Measurements from ENCODE around the gene FAM53C.
"Not testable (repeated sequence)": the region's sequence is repeated elsewhere in the genome, so short reads cannot be mapped to it uniquely, and the experiment has no call there.

Gene FAM53C

GRCh38 chr5:138337685-138338410 lies at the start of gene FAM53C:
TSS of gene FAM53C (plus strand) at chr5:138338266. CDS start at chr5:138341336, 3,070 bp downstream.
- peak; percentile 71 to 99 (median 96) for DNase-seq

GRCh38 chr5:138289296-138289695 lies 48.8 kb upstream of the FAM53C start:
- peak in 1 of 14 donors; percentile 94 for DNase-seq

- peak in 1 of 14 donors; percentile 53 for DNase-seq
Observed at GRCh38 chr5:138303372-138303771, 34.7 kb upstream of the FAM53C start.

GRCh38 chr5:138305797-138306196 lies 32.3 kb upstream of the FAM53C start:
- peak in 3 of 14 donors; percentile 3 to 90 (median 20) for DNase-seq

- no peak for DNase-seq
Observed at GRCh38 chr5:138315751-138316278, 22.3 kb upstream of the FAM53C start.

- no peak for DNase-seq
Observed at GRCh38 chr5:138316355-138316754, 21.7 kb upstream of the FAM53C start.

GRCh38 chr5:138318211-138318610 lies 19.9 kb upstream of the FAM53C start:
- DNase-seq: not testable (repeated sequence)

- no peak for DNase-seq
Observed at GRCh38 chr5:138330813-138331448, 7.1 kb upstream of the FAM53C start.

GRCh38 chr5:138331449-138332368 lies 6.4 kb upstream of the FAM53C start, which contains the start of gene CDC25C:
TSS of gene CDC25C (minus strand) at chr5:138331804. CDS start at chr5:138331180, 624 bp downstream.
- peak; percentile 47 to 98 (median 91) for DNase-seq

- no peak for DNase-seq
Observed at GRCh38 chr5:138334867-138335447, 3.1 kb upstream of the FAM53C start.

- DNase-seq: peak in 2 of 14 donors; percentile 90 to 92
Observed at GRCh38 chr5:138336952-138337684, 948 bp upstream of the FAM53C start.

GRCh38 chr5:138338411-138339090 lies 485 bp downstream of the FAM53C start:
- DNase-seq: peak in 5 of 14 donors; percentile 24 to 57 (median 48)

- DNase-seq: peak in 4 of 14 donors; percentile 24 to 50 (median 30)
Observed at GRCh38 chr5:138339091-138339456, 1.0 kb downstream of the FAM53C start.

GRCh38 chr5:138339464-138339863 lies 1.4 kb downstream of the FAM53C start:
- DNase-seq: peak in 1 of 14 donors; percentile 50

- DNase-seq: no peak
Observed at GRCh38 chr5:138340008-138340407, 1.9 kb downstream of the FAM53C start.

- DNase-seq: no peak
Observed at GRCh38 chr5:138344887-138345622, 7.0 kb downstream of the FAM53C start.

GRCh38 chr5:138346889-138347288 lies 8.8 kb downstream of the FAM53C start:
- DNase-seq: no peak

- no peak for DNase-seq
Observed at GRCh38 chr5:138349852-138350562, 11.9 kb downstream of the FAM53C start.

GRCh38 chr5:138350563-138350890 lies 12.5 kb downstream of the FAM53C start:
- no peak for DNase-seq
